GM18909 (cell line): ENCODE data around the gene MT1A.
"Not testable (repeated sequence)": the region's sequence is repeated elsewhere in the genome, so short reads cannot be mapped to it uniquely, and the experiment has no call there.

Source experiments
- ATAC-seq: cut with Tn5 transposase; IDR thresholded peaks from one replicate; pipeline ENCODE4 v1.9.1; 2021; ENCODE audit warnings: mild to moderate bottlenecking; ENCODE audit not compliant: unreplicated experiment, poor library complexity

The MT1A gene

DNA sequence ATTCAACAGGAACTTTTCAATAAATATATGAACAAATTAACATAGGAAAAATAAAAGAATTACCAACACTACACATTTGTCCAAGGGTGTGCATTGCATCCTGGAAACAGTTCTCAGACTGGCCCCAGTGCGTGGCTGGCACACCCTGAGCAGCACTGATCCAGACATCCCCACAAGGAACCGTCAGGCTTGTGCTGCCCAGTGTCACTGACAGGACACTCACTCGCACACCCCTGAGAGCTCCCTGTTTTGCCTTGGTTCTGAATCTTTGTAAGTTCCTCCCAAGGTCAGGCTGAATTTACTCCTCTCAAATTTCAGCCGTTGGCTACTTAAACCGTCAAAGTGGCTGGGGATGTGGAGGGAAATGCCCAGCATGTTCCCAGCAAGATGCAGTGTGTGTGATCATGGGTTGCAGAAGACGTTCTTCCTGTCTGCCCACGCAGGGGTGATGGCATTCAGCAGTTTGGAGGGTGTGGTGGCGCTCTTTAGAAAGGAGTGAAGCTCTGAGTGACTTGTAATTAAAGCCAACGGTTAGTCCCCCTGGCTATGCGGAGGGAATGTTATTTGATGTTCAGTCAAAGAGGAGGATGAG is 28.4 kb upstream of the MT1A start:
- no peak for ATAC-seq

DNA sequence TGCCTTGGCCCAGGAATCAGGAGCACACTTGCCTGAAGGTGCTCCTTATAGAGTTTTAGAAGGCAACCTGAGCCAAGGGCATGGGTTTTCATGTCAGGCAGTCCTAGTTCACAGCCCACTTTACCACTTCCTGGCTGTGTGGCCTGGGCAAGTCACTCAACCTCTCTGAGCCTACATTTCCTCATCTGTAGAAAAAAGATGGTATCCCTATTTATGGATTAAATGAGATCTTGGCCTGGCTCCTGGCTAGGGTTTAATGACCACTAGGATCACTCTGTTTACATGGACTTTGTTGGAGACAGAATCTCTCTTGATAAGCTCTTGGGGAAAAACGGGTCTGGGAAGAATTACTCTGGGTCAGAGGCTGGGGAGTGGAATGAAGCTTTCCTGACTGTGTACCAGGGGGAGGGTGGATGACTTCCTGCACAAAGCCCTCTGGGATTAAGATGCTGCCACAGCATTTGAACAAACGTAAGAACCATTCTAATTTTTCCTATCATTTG is 27.8 kb upstream of the MT1A start:
- ATAC-seq = no peak

DNA sequence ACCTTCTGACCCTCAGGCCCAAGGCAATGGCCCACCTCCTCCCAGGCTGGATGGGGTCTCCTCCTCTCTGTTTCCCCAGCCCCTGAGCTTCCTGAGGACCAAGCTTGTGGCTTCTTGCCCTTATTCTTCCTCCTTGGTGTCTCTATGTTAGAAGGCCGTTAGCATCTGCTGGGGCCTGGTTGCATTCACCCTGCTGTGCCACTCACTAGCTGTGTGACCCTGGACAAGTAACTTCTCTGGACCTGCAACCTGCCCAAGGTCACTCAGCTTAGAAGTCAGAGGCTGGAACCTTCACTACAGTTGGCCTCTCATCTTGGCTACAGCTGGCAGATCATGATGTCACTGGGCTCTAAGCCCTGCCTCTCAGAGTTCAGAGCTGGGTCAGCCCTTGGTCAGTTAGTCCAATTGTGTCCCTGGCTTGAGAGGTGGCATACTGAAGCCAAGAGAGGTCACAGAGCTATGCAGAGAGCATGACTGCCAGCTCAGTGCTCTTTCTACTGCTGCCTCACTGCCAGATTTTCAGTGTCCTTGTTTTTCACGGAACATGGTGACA is 27.1 kb upstream of the MT1A start:
- no peak for ATAC-seq

DNA sequence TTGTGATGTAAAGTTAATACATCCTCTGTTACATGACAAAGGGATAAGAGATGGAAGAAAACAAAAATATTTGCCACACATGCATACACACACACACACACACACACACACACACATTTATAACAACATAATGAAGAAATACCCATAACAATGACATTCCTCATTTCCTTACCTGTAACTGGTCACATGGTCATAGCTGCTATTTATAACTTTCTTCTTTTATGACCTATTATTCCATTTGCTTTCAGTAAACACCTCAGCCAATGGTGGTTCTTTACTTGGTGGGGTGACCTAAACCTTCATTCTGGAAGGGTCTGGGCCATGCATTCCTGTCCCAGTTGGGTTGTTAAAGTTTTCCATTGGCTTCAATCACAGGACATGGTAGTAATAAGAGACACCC is 24.8 kb upstream of the MT1A start:
- no peak for ATAC-seq

DNA sequence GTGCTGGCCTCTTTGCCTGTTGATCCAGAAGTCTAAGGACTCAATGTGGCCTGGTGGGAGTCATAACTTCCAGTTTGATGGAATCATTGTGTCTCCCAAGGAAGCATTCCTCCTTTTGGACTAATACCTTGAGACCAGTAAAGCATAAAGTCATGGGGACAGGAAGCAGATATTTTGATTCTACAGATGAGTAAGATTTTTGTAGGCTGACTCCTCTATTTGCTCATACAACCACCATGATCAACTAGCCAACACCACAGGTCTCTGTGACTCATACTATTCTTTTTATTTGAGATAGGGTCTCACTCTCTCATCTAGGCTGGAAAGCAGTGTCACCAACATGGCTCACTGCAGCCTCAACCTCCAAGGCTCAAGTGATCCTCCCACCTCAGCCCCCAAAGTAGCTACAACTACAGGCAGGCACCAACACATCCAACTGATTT is 23.9 kb upstream of the MT1A start:
- ATAC-seq = no peak

DNA sequence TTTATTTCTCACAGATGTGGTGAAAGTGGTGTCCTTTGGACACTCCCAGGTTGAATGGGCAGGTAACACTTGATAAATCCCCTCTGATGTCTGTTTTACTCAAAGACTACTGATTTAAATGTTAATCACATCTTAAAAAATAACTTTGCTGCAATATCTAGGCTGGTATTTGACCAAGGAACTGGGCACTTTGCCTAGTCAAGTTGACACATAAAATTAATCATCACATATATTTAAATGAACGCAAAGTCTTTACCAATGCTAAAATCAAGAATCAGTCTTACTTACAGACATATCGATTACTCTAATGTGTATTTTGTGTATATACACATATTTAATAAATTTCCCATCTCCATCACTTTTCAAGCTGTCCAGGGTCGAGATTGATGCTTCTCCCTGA is 23.1 kb upstream of the MT1A start:
- no peak for ATAC-seq

DNA sequence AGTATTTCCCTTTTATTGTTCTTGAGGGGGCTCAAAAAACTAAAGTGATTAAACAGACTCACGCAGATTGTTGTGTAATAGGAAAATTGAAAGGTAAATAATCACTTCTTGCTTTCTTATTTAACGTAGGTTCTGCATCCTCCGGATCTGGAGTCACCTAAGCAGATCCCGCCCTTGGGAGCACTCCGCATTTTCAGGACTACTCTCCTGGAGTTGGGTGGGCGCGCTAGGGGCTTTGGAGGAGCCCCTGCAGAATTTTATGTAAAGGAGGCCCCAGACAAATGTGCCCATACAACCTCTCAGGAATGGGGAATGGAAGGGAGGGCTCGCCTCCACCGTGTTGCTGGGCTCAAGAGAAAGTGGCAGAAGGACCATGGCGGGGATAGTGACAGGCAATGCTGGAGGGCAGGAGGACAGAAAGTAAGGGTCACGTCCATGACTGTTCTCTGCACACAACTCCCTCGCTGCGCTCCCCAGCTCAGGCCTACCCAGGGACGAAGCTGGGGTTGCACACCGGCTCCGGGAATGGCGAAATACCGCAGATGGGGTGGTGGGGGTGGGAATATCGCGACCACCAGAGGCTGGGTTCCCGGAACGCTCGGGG is 21.8 kb upstream of the MT1A start:
- no peak for ATAC-seq

DNA sequence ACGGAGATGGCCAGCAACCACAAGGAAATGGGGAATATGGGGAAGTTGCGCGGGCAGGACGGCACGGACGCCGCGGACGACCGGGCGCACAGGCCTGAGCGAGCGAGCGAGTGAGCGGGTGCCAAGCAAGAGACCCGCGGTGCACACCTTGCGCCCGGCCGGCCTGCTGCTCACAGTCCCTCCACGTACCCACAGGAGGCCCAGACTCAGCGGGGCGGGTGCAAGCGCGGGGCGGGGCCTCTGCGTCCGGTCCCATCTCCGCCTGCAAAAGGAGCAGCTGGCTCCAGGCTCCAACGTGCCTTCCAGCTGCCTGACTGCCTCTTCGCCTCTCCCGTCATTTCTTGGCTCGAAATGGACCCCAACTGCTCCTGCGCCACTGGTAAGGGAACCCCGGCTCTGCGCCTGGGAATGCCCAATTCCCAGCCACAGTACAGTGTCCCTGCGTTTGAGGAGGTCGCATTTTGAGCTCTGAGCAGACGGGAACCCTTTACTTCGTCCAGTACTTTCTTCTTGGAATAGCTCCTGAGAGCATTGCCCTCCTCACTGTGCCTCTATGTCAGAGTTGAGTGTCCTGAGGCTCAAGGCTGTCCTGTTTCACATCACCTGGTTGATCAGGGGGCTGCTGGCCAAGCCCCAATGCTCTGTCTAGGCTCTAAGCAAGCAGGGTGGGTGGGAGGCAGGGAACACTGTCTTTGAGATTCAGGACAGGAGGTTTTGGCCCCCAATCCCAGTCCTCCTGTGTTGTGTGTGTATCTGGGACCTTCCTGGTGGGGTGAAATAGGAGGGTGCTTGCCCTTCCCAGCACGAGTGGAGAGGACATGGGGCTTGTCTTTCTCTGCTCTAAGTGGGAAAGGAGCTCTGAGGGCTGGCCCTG is 21.0 kb upstream of the MT1A start:
- ATAC-seq = no peak

DNA sequence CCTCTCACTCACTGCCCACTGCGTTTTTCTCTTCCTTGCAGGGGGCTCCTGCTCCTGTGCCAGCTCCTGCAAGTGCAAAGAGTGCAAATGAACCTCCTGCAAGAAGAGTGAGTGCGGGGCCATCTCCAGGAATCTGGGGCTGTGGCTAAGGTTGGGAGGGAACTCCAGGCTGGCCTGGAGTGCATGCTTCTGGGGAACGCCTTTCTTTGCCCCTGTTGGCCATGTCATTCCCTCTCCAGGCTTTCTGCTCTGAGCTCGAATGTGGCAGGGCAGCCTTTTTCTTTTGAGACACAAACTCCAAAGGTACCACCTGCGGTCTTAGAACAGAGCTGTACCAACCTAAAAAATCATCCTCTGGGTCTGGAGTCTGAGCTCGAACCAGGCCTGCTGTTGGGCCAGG is 20.3 kb upstream of the MT1A start:
- no peak for ATAC-seq

DNA sequence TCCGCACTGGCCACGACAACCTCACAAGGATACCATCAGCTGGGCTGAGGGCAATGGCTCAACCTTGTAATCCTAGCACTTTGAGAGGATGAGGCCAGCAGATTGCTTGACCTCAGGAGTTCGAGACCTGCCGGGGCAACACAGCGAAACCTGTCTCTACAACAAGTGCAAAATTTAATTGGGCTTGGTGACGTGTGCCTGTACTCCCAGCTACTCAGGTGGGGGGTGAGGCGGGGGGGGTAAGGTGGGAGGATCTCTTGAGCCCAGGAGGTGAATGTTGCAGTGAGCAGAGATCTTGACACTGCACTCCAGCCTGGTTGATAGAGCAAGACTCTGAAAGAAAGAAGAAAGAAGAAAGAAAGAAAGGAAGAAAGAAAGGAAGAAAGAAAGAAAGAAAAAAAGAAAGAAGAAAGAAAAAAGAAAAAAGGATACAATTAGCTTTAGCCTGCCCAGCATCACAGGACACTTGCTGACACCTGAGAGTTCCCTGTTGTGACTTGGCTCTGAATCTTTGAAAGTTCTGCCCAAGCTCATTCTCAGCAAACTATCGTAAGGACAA is 18.0 kb upstream of the MT1A start:
- no peak for ATAC-seq

DNA sequence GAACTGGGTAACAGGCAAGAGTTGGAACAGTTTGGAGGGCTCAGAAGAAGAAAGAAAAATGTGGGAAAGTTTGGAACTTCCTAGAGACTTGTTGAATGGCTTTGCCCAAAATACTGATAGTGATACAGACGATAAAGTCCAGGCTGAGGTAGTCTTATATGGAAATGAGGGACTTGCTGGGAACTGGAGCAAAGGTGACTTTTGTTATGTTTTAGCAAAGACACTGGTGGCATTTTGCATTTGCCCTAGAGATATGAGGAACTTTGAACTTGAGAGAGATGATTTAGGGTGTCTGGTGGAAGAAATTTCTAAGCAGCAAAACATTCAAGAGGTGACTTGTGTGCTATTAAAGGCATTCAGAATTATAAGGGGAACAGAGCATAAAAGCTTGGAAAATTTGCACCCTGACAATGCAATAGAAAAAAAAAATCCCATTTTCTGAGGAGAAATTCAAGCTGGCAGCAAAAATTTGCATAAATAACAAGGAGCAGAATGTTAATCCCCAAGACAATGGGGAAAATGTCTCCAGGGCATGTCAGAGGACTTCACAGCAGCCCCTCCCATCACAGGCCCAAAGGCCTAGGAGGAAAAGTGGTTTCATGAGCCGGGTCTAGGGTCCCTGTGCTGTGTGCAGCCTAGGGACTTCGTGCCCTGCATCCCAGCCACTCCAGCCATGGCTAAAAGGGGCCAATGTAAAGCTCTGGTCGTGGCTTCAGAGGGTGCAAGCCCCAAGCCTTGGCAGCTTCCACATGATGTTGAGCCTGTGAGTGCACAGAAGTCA is 16.6 kb upstream of the MT1A start:
- ATAC-seq = not testable (repeated sequence)

DNA sequence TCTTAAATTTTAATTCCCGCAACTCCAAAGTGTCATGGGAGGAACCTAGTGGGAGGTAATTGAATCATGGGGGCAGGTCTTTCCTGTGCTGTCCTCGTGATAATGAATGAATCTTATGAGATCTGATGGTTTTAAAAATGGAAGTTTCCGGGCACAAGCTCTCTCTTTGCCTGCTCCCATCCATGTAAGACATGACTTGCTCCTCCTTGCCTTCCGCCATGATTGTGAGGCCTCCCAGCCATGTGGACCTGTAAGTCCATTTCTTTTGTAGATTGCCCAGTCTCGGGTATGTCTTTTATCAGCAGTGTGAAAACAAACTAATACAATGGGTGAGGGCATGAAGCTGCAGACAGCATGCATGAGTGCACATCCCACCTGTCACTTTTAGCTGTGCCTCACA is 15.3 kb upstream of the MT1A start:
- ATAC-seq = not testable (repeated sequence)

DNA sequence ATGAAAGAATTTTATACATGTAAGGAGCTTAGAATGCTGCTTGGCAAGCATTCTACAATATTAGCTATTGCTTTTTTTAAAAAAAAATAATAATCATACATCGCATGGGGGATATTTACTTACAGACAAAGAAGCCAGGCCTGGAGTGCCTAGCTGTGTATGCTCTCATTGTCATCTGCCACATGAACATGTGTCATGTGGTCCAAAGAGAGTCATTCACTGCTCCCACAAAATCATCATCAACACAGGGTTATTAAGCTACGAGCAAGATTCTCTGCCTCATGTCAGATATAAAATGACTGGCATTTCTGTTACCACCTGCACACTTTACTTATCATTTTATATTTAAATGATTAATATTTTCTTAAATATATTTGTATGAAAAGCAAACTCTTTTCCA is 14.8 kb upstream of the MT1A start:
- ATAC-seq = no peak

DNA sequence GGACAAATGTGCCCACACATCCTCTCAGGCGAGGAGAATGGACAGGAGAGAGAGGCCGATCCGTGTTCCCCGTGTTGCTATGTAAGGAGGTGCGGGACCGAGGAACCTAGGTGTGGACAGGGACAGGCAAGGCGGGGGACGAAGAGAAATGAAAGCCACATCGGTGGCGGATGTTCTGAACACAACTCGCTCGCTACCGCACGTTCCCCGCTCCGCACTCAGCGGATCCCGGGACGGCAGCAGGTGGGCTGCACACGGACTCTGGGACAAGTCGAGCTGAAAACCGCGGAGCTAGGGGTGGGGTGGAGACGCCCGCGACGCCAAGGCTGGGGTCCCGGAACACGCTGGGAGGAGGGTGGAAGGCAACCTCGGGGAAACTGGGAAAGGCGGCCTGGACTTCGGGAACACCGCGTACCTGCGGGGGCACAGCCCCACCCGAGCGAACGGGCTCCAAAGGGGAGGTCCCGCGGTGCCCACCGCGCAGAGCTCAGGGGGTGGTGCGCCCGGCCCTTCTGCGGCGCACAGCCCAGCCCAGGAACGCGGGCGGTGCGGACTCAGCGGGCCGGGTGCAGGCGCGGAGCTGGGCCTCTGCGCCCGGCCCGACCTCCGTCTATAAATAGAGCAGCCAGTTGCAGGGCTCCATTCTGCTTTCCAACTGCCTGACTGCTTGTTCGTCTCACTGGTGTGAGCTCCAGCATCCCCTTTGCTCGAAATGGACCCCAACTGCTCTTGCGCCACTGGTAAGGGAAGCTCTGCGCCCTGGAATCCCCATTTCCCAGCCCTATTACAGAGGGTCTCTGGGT is 13.1 kb upstream of the MT1A start, which contains the start of gene MT1E:
MT1E (plus strand) TSS at position 642 of the 803 bp plus-strand sequence; CDS start at position 713, 71 bp downstream.
- peak; percentile 59 for ATAC-seq

DNA sequence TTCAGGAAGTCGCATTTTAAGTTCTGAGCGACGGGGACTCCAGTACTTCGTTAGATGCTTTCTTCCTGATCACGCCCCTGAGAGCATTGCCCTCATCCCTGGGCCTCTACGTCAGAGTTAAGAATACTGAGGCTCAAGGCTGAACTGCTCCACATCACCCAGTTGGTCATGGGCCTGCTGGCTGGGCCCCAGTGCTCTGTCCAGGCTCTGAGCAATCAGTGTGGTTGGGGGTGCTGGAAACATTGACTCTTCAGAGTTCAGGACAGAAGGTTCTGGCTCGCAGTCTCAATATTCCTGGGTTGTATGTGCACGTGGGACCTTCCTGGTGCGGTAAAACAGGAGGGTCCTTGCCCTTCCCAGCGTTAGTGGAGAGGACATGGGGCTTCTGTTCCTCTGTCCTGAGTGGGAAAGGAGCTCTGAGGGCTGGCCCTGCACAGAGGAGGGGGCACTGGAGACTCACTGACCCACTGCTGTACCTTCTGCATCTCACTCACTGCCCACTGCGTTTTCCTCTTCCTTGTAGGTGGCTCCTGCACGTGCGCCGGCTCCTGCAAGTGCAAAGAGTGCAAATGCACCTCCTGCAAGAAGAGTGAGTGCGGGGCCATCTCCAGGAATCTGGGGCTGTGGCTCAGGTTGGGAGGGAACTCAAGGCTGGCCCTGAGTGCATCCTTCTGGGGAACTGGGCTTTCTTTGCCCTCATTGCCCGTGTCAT is 12.4 kb upstream of the MT1A start:
- no peak for ATAC-seq

DNA sequence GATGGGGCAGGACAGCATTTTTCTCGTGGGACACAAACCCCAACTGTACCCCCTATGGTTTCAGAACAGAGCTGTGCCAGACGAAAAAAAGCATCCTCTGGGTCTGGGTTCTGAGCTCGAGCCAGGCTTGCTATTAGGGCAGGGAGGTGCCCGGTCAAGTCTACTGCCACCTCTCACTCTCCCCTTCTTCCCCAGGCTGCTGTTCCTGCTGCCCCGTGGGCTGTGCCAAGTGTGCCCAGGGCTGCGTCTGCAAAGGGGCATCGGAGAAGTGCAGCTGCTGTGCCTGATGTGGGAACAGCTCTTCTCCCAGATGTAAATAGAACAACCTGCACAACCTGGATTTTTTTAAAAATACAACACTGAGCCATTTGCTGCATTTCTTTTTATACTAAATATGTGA is 11.8 kb upstream of the MT1A start:
- no peak for ATAC-seq

DNA sequence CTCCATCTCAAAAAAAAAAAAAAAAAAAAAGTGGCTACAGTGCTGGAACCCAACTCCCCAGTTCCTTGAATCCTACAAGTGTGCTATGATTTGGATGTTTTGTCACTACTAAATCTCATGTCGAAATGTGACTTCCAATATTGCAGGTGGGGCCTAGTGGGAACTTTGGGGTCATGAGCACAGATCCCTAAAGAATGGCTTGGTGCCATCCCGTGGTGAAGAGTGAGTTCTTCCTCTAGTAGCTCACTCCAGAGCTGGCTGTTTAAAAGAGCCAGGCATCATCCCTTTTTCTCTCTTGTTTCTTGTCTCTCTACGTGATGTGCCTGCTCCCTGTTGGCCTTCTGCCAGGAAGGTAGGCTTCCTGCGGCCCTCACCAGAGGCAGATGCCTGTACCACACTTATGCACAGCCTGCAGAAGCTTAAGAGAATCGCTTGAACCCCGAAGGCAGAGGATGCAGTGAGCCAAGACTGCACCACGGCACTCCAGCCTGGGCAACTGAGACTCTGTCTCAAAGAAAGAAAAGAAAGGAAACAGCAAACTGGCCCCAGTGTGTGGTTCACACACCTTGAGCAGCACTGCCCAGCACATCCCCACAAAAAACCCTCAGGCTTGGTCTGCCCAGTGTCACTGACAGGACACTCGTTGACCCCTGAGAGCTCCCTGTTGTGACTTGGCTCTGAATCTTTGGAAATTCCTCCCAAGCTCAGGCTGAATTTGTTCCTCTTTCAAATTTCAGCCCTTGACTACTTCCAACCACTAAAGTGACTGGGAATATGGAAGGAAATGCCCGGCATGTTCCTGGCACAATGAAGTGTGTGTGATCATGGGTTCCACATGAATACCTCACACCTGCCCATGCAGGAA is 9.7 kb upstream of the MT1A start:
- ATAC-seq = no peak

DNA sequence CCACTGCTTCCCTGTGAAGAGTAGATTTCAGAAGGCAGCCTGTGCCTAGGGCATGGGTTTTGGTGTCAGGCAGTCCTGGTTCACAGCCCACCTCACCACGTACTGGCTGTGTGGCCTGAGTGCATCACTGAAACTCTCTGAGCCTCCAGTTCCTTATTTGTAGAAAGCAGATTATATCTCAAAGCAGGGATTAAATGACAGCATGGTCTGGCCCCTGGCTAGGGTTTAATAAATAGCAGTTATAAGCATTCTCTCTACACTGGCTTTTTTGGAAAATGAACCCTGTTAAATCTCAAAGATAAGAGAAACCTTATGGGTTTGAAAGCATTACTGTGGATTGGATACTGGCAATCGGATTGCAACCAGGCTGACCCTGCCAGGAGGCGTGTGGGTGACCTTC is 8.9 kb upstream of the MT1A start:
- ATAC-seq = no peak
